ENCODE data around the gene H3-3A.

DNA sequence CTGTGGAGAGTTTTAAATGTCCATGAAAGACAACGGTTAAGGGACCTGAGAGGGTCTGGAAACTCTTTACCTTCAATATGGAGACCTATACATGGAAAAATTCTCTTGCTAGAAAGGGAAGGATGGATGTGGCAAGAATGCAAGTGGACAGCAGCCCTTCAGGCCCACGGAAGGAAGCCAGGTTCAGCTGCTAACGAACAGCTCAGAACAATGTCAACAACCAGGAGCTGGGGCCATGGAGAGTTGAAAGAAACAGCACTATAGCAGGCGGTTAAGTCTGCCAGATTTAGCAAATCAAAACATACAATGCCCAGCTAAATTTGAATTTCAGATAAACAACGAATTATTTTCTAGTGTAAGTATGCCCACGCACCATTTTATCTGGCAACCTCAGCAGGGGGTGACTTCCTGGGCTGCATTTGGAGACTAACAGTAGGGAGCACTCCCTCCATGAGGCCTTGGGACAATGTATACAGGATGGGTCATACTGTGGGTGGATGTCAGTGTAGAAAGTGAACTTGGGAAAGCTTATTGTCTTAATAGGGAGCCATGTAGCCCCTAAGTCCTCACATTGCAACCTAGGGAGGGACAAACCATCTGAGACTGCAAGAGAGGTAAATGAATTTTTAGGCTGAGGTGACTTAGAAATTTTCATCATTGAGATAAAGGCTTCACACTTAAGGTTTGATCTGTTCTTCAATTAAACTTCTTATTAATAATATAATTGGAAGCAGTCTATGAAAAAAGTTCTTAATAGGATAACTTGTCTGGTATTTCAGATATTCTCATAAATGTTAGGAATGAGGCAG lies 7.8 kb upstream of the H3-3A start:
- TF ChIP-seq, protein P1, sequence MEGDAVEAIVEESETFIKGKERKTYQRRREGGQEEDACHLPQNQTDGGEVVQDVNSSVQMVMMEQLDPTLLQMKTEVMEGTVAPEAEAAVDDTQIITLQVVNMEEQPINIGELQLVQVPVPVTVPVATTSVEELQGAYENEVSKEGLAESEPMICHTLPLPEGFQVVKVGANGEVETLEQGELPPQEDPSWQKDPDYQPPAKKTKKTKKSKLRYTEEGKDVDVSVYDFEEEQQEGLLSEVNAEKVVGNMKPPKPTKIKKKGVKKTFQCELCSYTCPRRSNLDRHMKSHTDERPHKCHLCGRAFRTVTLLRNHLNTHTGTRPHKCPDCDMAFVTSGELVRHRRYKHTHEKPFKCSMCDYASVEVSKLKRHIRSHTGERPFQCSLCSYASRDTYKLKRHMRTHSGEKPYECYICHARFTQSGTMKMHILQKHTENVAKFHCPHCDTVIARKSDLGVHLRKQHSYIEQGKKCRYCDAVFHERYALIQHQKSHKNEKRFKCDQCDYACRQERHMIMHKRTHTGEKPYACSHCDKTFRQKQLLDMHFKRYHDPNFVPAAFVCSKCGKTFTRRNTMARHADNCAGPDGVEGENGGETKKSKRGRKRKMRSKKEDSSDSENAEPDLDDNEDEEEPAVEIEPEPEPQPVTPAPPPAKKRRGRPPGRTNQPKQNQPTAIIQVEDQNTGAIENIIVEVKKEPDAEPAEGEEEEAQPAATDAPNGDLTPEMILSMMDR (IDR thresholded peaks at IDR 0.05): no peak
- TF ChIP-seq POLR2A (IDR thresholded peaks at IDR 0.05): no peak

All from uterus (tissue), 2 donors.